GM23248 (cell line): ENCODE data around the gene PTPRN2.

ENCODE experiments used
- EZH2 ChIP-seq: fragments of 200-600 bp; sonication (generic); IDR thresholded peaks from 2 replicates; pipeline ENCODE4 v1.6.1; 2018; ENCODE audit warnings: antibody characterized with exemption, mild to moderate bottlenecking; ENCODE audit not compliant: insufficient read depth, poor library complexity, severe bottlenecking
- EZH2phosphoT487 ChIP-seq: fragments of 200-600 bp; sonication (generic); IDR thresholded peaks from 2 replicates; pipeline ENCODE4 v1.6.1; 2018; ENCODE audit warnings: antibody characterized with exemption, moderate library complexity, mild to moderate bottlenecking, low read depth; ENCODE audit not compliant: insufficient read depth

DNA sequence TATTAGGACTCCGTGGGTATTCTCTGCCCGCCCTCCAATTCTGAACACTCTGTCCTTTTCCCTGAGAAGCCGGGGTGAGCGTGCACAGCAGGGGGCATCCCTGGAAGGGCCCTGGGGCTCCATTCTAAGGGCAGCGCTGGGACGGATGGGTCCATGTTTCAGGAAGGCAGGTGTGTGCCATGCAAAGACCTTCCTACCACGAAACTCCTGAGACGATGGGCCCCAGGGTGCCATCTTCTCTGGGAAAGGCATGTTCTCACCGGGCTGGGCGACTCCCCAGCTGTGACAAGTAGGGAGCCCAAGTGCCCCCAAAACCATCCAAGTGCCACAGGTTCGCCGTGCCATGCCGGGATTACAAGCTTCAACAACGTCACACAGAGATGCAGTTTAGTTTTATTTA is 994.1 kb downstream of the PTPRN2 start:
- TF ChIP-seq EZH2 (no peak), EZH2phosphoT487 (no peak)
